H1 (cell line): ENCODE measurements around the gene NBEA. TPM values are rescaled to one million over a fixed set of nuclear protein-coding genes. Genes with fewer than 3 reads are reported as not detected.

Source experiments
- CTCF ChIA-PET: fragments of 300-600 bp; sonication (Branson Sonifier 250); formaldehyde crosslinking; loops from one replicate; lab custom pipeline; 2021; ENCODE audit not compliant: partially characterized antibody; lab: Charles Lee
- POLR2A ChIA-PET: fragments of 300-600 bp; sonication (Branson Sonifier 250); formaldehyde crosslinking; loops from one replicate; lab custom pipeline; 2021; ENCODE audit warnings: inconsistent platforms; ENCODE audit not compliant: partially characterized antibody; lab: Charles Lee
- DNase-seq, 2 experiments: peaks; one replicate each; pipeline versions ENCODE4 v3.0.0 to v3.0.0-alpha.2; 2010 to 2022; ENCODE audit warnings: low spot score in 2 of 2, low read depth in 1 of 2, mixed read lengths in 1 of 2
- FAIRE-seq: peaks from 2 replicates; lab custom pipeline; 2011; peaks lifted over from hg19 to GRCh38; lab: Jason Lieb, UNC
- H2AFZ ChIP-seq: 2 replicates; pipeline ENCODE4 v1.8.1; 2012; ENCODE audit warnings: low read length, inconsistent platforms
- H2AK5ac ChIP-seq: 2 replicates; pipeline ENCODE4 v1.6.1; 2013; ENCODE audit warnings: low read depth, low read length
- H2BK120ac ChIP-seq: replicated peaks from 2 replicates; pipeline ENCODE3; 2013; ENCODE audit warnings: low read depth, low read length, inconsistent platforms
- H2BK12ac ChIP-seq: 2 replicates; pipeline ENCODE4 v1.6.1; 2013; ENCODE audit warnings: low read depth, low read length
- H2BK15ac ChIP-seq: 2 replicates; pipeline ENCODE4 v1.6.1; 2013; ENCODE audit warnings: low read length
- H2BK20ac ChIP-seq: 2 replicates; pipeline ENCODE4 v1.6.1; 2013; ENCODE audit warnings: low read length
- H2BK5ac ChIP-seq: 2 replicates; pipeline ENCODE4 v1.6.1; 2013; ENCODE audit warnings: low read depth, low read length
- H3K14ac ChIP-seq: 2 replicates; pipeline ENCODE4 v1.6.1; 2013; ENCODE audit warnings: inconsistent platforms; ENCODE audit not compliant: insufficient read length
- H3K18ac ChIP-seq: 2 replicates; pipeline ENCODE4 v1.6.1; 2013; ENCODE audit warnings: low read length; ENCODE audit errors: extremely low read depth
- H3K23ac ChIP-seq: 2 replicates; pipeline ENCODE4 v1.6.1; 2013; ENCODE audit warnings: inconsistent platforms; ENCODE audit not compliant: insufficient read length
- H3K23me2 ChIP-seq: 2 replicates; pipeline ENCODE4 v1.6.1; 2013; ENCODE audit warnings: low read depth, low read length
- H3K27ac ChIP-seq: 2 replicates; pipeline ENCODE4 v1.6.1; 2011; ENCODE audit warnings: low read depth, low read length, inconsistent platforms
- H3K27me3 ChIP-seq, 4 experiments: replicated peaks in 1 of 4; 1 replicate in 1 of 4; 2 replicates in 3 of 4; pipeline versions ENCODE4 v1.6.1 to v1.8.1; 2011 to 2013; ENCODE audit warnings: low read length in 3 of 4, mild to moderate bottlenecking in 3 of 4, inconsistent platforms in 2 of 4, mixed read lengths in 2 of 4, moderate library complexity in 1 of 4; ENCODE audit not compliant: control insufficient read depth in 3 of 4, insufficient read depth in 3 of 4; ENCODE audit errors: extremely low read depth in 1 of 4
- H3K36me3 ChIP-seq, 4 experiments: 2 replicates each; pipeline versions ENCODE4 v1.6.1 to v1.8.1; 2011 to 2013; ENCODE audit warnings: mild to moderate bottlenecking in 4 of 4, low read length in 3 of 4, moderate library complexity in 2 of 4, control low read depth in 1 of 4, inconsistent platforms in 1 of 4; ENCODE audit not compliant: insufficient read depth in 4 of 4, control insufficient read depth in 2 of 4
- H3K4ac ChIP-seq: replicated peaks from 2 replicates; pipeline ENCODE3; 2013; ENCODE audit warnings: low read length, low read depth, mixed read lengths, inconsistent platforms; ENCODE audit not compliant: insufficient read length
- H3K4me1 ChIP-seq, 4 experiments: replicated peaks in 1 of 4; 1 replicate in 1 of 4; 2 replicates in 3 of 4; pipeline versions ENCODE4 v1.6.1 to v1.8.1; 2011 to 2013; ENCODE audit warnings: low read length in 3 of 4, inconsistent platforms in 2 of 4, mixed read lengths in 1 of 4; ENCODE audit not compliant: insufficient read depth in 4 of 4, control insufficient read depth in 3 of 4
- H3K4me2 ChIP-seq, 2 experiments: 2 replicates each; pipeline versions ENCODE4 v1.6.1 to v1.8.1; 2011 to 2013; ENCODE audit warnings: low read depth in 2 of 2, low read length in 2 of 2, control low read depth in 1 of 2, inconsistent platforms in 1 of 2, mild to moderate bottlenecking in 1 of 2; ENCODE audit not compliant: insufficient read depth in 1 of 2
- H3K4me3 ChIP-seq, 4 experiments: fragments of 200-600, 300-600 bp in 1 of 4; sonication (generic), shearing (Covaris generic), sonication (Bioruptor Twin) in 1 of 4; 2 replicates each; pipeline versions ENCODE4 v1.5.1 to v1.8.1; 2011 to 2016; ENCODE audit warnings: low read length in 4 of 4, low read depth in 3 of 4, control low read depth in 2 of 4, inconsistent platforms in 2 of 4, mild to moderate bottlenecking in 2 of 4, mixed read lengths in 1 of 4, moderate library complexity in 1 of 4; ENCODE audit not compliant: insufficient read depth in 2 of 4; ENCODE audit errors: extremely low read depth in 1 of 4
- H3K56ac ChIP-seq: replicated peaks from 2 replicates; pipeline ENCODE3; 2013; ENCODE audit warnings: low read depth, mild to moderate bottlenecking, mixed read lengths, low read length, inconsistent platforms; ENCODE audit not compliant: insufficient read length
- H3K79me1 ChIP-seq: 2 replicates; pipeline ENCODE4 v1.6.1; 2013; ENCODE audit warnings: low read depth, low read length, control low read depth
- H3K79me2 ChIP-seq, 2 experiments: 2 replicates each; pipeline versions ENCODE4 v1.6.1 to v1.8.1; 2012 to 2013; ENCODE audit warnings: low read length in 2 of 2, mild to moderate bottlenecking in 2 of 2, inconsistent platforms in 1 of 2; ENCODE audit not compliant: insufficient read depth in 2 of 2, control insufficient read depth in 1 of 2
- H3K9ac ChIP-seq, 4 experiments: replicated peaks in 1 of 4; 1 replicate in 1 of 4; 2 replicates in 3 of 4; pipeline versions ENCODE4 v1.6.1 to v1.8.1; 2011 to 2013; ENCODE audit warnings: low read depth in 3 of 4, low read length in 3 of 4, control low read depth in 2 of 4, mild to moderate bottlenecking in 2 of 4, moderate library complexity in 2 of 4, inconsistent platforms in 1 of 4; ENCODE audit errors: extremely low read depth in 1 of 4
- H3K9me3 ChIP-seq, 2 experiments: 2 replicates each; pipeline versions ENCODE4 v1.6.1 to v1.8.1; 2012 to 2013; ENCODE audit warnings: mild to moderate bottlenecking in 2 of 2, moderate library complexity in 2 of 2, control low read depth in 1 of 2, inconsistent platforms in 1 of 2, low read depth in 1 of 2, low read length in 1 of 2, mixed read lengths in 1 of 2; ENCODE audit not compliant: insufficient read depth in 2 of 2
- H4K20me1 ChIP-seq, 2 experiments: replicated peaks in 1 of 2; 2 replicates each; pipeline versions ENCODE3 to v1.8.1; 2011 to 2013; ENCODE audit warnings: inconsistent platforms in 2 of 2, low read length in 2 of 2, mild to moderate bottlenecking in 1 of 2; ENCODE audit not compliant: insufficient read depth in 2 of 2, control insufficient read depth in 1 of 2
- H4K5ac ChIP-seq: 2 replicates; pipeline ENCODE4 v1.6.1; 2013; ENCODE audit warnings: low read length, low read depth, mixed read lengths, inconsistent platforms; ENCODE audit not compliant: insufficient read length
- H4K8ac ChIP-seq: 2 replicates; pipeline ENCODE4 v1.8.0; 2013; ENCODE audit warnings: mild to moderate bottlenecking, moderate library complexity, low read length, inconsistent platforms; ENCODE audit not compliant: insufficient read depth; ENCODE audit errors: extremely low read depth
- H4K91ac ChIP-seq: replicated peaks from 2 replicates; pipeline ENCODE3; 2013; ENCODE audit warnings: low read length, mixed read lengths, inconsistent platforms; ENCODE audit not compliant: insufficient read length
- ATF3 ChIP-seq: IDR thresholded peaks from 2 replicates; pipeline ENCODE4 v1.6.1; 2011; ENCODE audit warnings: low read depth, mild to moderate bottlenecking, low read length; ENCODE audit not compliant: insufficient read depth
- CBX5 ChIP-seq: fragments of 300-800, 300-1000 bp; sonication (generic); IDR thresholded peaks from 2 replicates; pipeline ENCODE4 v1.7.1; 2016; ENCODE audit warnings: antibody characterized with exemption, low read length, low read depth
- GABPA ChIP-seq: IDR thresholded peaks from 2 replicates; pipeline ENCODE4 v1.6.1; 2011; ENCODE audit warnings: mild to moderate bottlenecking, low read length, moderate library complexity, borderline replicate concordance; ENCODE audit not compliant: insufficient read depth
- MAFK ChIP-seq: IDR thresholded peaks from 2 replicates; pipeline ENCODE4 v1.6.1; 2012; ENCODE audit warnings: low read depth, mild to moderate bottlenecking, improper control_type of control experiment, low read length
- PHF8 ChIP-seq: fragments of 200-600 bp; sonication (generic); conservative IDR thresholded peaks from 2 replicates; pipeline ENCODE4 v1.7.1; 2012; ENCODE audit warnings: low read depth, mild to moderate bottlenecking, inconsistent platforms, low read length, moderate library complexity
- RBBP5 ChIP-seq: IDR thresholded peaks from 2 replicates; pipeline ENCODE4 v1.7.1; 2012; ENCODE audit warnings: low read depth, mild to moderate bottlenecking, inconsistent platforms, low read length, moderate library complexity, borderline replicate concordance
- RFX5 ChIP-seq: IDR thresholded peaks from 2 replicates; pipeline ENCODE4 v1.6.1; 2011; ENCODE audit warnings: low read depth, low read length, improper control_type of control experiment, borderline replicate concordance
- RXRA ChIP-seq: IDR thresholded peaks from 2 replicates; pipeline ENCODE4 v1.6.1; 2011; ENCODE audit warnings: low read depth, mild to moderate bottlenecking, low read length, moderate library complexity; ENCODE audit not compliant: insufficient read depth
- SIRT6 ChIP-seq: IDR thresholded peaks from one replicate; pipeline ENCODE4 v1.7.1; 2012; ENCODE audit warnings: low read length, inconsistent platforms
- WGBS, 2 experiments: shearing (Covaris generic) in 1 of 2; methylation state at CpG; one replicate each; pipeline versions ENCODE4 v1.1.6 to v1.1.7; 2013 to 2015; ENCODE audit warnings: low lambda C conversion rate in 2 of 2, mixed read lengths in 2 of 2, inconsistent platforms in 1 of 2, low coverage in 1 of 2, missing lambda C conversion rate in 1 of 2; ENCODE audit not compliant: insufficient replicate concordance in 2 of 2, insufficient coverage in 1 of 2, insufficient read length in 1 of 2; ENCODE audit errors: extremely low coverage in 1 of 2, missing lambda C conversion rate in 1 of 2; 5-methylcytosine and 5-hydroxymethylcytosine counted together
- polyA plus RNA-seq, 7 experiments: library from polyadenylated mRNA; depleted of rRNA in 3 of 7; stranded (reverse) in 5 of 7; unstranded in 2 of 7; fragments of >200 nt in 5 of 7; fragments of 200-250 nt in 2 of 7; gene quantifications; 1 replicate in 5 of 7; 2 replicates in 1 of 7; 4 replicates in 1 of 7; pipeline versions ENCODE4 v1.2.1 to v1.2.3, GENCODE V29; 2011 to 2013; ENCODE audit warnings: missing spikeins in 2 of 7, mixed read lengths in 2 of 7
- total RNA-seq: library from RNA; stranded (reverse); fragmentation: NEBNext Ultra II Directional; extraction: Animal tissue kit (Norgen Biotek cat#: 25700); gene quantifications from 2 replicates; pipeline ENCODE4 v1.2.1, GENCODE V29; 2021

Gene NBEA
- total and polyA plus RNA-seq, 2 of the 8 experiments (the other 6 are each of a cell fraction or from before 2014, with no cell fraction given): 14.2 to 21.5 TPM

GRCh38 chr13:35496006-35496405 is 553.9 kb downstream of the NBEA start:
- Histone ChIP-seq H3K4me1 (no peaks in the 10 kb centered on the region; a peak in 1 of 7 replicates), H3K18ac (no peak overlapping the region), H3K56ac (no peak overlapping the region), H2BK15ac (no peak overlapping the region), H3K9me3 (no peaks in the 10 kb centered on the region), H2AK5ac (no peak overlapping the region), H2BK120ac (no peak overlapping the region), H3K9ac (no peak overlapping the region), H4K5ac (no peak overlapping the region), H2AFZ (no peak overlapping the region), H3K23me2 (no peaks in the 10 kb centered on the region), H3K23ac (no peak overlapping the region), H3K4me2 (no peak overlapping the region), H4K91ac (no peak overlapping the region), H2BK12ac (no peak overlapping the region), H3K27me3 (no peaks in the 10 kb centered on the region), H3K27ac (no peak overlapping the region), H4K20me1 (no peaks in the 10 kb centered on the region), H3K36me3 (no peaks in the 10 kb centered on the region), H3K79me2 (no peaks in the 10 kb centered on the region), H4K8ac (no peak overlapping the region), H2BK5ac (no peak overlapping the region), H2BK20ac (no peak overlapping the region), H3K4me3 (no peak overlapping the region), H3K14ac (no peak overlapping the region), H3K4ac (no peak overlapping the region), H3K79me1 (no peaks in the 10 kb centered on the region)
- DNase-seq: no peak
- POLR2A ChIA-PET: no interaction called here
- 94% methylated on average over 1 of the region's 1 CpG; no CpG with 5 or more reads in 1 of the 2 experiments for WGBS, 2 experiments
- no peak for FAIRE-seq
- CTCF ChIA-PET: no interaction called here
- TF ChIP-seq CBX5: no peak
- no peak for TF ChIP-seq GABPA
- TF ChIP-seq ATF3: no peak
- no peak for TF ChIP-seq RXRA
- TF ChIP-seq PHF8: no peak
- TF ChIP-seq RBBP5: no peak
- no peak for TF ChIP-seq SIRT6
- TF ChIP-seq RFX5: no peak
- no peak for TF ChIP-seq MAFK
